GM21576 (cell line): ENCODE measurements around the gene AGBL1.

Source experiments
- ATAC-seq: cut with Tn5 transposase; IDR thresholded peaks from one replicate; pipeline ENCODE4 v1.9.1; 2021; ENCODE audit warnings: mild to moderate bottlenecking, moderate library complexity; ENCODE audit not compliant: unreplicated experiment

AGBL1 gene

DNA sequence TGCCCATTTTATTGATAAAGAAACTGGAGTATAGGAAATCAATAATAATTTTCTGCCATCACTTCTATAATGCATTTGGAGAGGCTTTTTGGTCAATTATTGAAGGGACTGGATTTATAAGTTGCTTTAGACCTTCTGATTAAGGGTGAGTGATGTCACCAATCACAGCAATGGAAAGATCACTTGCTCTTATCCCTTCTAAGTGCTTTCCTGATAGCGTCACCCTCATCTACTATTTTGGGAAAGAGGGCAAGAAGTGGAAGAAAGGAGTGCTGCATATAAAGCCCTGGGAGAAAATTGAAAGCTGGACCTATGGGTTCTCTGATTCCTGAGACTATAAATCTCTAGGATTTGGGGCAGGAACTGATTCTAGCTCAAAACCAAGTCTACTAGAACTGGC, 771.3 kb downstream of the AGBL1 start:
- ATAC-seq, result no peak

DNA sequence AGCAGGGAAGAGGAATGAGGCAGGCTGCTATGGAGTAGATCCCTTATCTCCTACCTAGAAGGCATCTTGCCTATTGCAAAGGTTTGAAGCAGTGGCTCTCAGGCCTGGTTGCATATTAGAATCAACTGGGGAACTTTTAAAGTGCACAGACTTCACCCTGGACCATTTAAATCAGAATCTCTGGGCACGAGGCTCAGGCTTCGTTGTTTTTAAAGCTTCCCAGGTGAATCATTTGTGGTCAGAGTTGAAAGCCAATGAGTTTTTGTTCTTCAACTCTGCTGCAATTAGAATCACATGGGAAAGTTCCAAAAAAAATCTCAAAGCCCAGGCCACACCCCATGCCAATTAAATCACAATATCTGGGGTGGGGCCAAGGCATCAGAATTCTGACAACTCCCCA, 773.1 kb downstream of the AGBL1 start:
- no peak for ATAC-seq

DNA sequence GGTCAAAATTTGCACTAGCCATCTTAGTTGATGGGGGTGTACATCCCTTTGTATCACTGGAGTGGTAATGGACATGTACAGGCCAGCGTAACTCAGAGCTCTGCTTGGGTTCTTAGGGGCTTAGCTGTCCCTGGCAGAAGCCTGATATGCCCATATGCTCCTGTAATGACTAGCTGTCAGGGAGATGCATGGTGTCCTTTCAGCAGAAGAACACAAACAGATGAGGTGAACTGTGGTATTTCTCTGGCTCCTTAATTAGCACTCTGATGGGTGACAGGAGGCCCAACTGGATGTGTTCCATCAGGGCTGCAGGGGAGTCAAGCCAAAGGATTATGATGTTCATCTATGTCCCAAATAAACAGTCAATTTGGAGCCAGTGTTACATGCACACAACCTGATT, 774.5 kb downstream of the AGBL1 start:
- no peak for ATAC-seq

DNA sequence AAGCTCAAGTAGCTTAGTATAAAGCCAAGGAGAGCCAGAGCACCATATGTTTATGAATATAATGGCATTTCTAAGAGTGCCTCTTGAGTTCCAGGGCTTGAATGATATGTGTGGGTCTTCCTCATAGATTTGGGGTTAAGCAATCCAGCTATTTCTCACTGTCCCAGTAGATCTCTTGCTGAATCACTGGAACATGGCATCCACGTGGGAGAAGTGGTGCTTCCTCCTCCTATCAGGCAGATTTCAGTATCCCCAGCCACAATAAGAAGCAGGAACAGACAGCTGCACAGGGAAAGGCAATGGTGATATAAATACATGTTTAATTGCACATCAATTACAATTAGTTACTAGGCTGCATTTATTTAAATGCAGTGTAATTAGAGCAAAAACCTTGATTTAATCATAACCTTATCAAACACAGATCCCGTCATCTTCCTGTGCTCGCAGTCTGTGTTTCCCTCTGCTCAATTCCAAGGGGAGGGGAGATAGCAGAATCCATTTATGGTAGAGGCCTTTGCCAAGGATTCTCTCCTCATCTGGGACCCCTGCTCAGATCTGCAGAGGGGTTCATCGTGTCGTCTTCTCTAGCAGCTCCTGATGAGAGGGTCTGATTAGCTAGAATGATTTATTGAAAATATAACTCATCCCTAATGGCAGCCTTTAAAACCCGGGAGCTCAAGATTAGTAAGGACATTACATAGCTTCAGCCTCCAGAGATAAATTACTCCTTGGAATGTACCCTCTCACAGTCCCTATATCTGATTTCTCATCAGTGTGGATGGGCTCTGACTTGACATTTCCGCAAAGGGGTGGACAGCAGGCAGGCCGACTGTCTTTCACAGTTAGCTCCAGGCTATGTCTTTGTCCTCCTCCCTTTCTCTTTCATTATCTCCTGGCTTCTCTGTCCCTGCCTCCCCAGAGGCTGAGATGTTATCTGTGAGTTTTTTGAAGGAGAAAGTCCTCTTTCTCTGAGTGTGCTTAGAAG, 775.9 kb downstream of the AGBL1 start:
- no peak for ATAC-seq

DNA sequence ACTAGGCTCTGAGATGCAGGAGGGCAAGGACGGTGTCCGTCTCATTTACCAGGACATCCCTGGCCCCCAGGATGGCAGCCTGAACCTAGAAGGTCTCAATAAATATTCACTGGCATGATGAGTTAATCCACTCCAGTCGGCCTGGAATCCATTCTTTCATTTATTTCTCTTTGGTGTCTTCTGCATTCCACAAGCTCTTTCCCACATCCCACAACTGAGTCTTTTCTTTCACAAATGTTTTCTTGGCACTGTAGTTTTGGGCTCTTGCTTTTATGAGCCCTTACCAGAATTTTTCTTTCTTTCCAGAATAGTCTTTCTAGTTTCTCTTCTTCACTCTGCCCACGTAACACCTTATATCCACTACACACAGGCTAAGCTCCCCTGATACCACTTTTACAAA, 778.0 kb downstream of the AGBL1 start:
- ATAC-seq, result no peak

DNA sequence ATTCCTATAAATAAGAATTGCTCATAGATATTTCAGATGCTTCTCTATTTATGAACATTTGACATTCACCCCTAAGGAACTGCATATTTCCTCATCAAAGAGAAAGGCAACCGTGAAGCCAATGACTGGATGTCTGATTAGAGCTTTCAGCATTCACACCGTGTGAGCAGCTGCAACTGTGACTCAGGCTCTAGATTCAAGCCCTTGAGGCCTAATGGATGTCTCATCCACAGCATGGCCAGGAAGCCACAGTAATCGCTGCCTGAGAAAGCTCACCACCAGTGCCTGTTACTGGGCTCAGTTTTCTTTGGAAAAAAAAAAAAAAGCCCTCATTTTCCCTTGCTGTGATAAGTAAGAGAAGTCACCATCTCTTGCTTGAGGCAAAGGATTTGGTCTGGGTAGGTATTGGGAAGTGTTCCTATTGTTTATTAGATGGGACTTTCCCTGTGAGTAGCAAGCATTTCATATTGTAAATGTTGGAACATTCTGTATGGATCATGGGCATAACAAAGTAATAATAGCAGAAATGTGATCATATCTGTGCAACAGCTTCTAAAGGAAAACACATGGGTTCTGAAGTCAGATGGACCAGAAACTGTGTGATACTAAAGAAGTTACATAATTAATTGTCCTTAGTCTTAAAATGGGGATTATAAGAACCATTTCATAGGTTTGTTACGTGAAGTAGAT, 783.7 kb downstream of the AGBL1 start:
- no peak for ATAC-seq

DNA sequence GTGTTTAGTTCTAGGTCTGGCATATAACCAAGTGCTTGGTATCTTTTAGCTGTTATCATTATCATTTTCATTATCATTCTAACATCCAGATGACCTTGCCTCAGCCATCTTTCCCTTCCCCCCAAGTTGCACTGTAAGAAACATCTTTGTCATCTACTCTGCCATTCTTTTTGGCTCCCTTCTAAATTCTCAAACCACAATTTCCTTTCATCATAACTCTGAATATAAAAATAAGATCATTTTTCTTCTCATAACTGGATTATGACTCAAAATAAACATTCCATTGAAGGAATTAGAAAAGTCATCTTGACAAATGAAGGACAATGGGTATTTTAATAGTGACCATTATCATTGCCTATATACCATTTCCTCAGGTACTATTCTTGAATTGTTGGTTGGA, 786.2 kb downstream of the AGBL1 start:
- no peak for ATAC-seq

DNA sequence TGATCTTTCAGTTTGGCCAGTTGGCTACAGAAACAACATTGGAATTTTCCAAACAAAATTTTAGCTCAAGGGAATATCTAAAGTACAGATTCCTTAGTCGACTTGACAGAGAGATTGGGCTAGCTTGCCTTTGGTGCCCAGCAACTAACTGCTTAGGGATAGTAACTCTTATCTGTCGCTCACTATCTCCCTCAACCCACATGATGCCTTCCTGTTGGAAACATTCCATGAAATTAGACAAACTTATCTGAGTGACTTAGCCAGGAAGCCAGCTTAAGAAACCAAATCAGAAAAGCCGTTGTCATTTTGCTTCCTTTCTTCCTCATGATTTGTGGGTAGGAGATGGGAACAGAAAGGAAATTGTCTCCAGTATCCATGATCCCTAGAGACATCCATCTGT, 791.2 kb downstream of the AGBL1 start:
- ATAC-seq, result no peak

DNA sequence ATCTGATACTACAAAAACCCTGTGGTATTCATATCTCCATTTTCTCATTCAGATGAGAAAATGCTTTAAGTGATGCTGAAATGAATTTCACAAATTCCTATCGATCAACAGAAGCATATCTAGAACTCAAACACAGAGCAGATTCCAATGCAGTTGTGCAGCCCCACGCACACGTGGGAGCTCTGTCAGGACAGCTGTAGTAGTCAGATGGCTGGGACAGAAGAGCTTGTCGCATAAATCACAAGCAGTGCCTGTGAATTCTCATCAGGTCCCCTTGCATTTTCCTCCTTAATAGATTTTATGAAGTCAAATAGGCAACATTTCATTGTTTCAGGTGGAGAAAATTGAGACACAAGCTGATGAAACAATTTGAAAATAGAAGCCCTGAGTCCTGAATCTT, 792.3 kb downstream of the AGBL1 start:
- no peak for ATAC-seq

- ATAC-seq, result no peak
These were observed 793.1 kb downstream of the AGBL1 start for GRCh38 chr15:86872782-86873181.

- ATAC-seq, result no peak
These were observed 795.4 kb downstream of the AGBL1 start for GRCh38 chr15:86875067-86875466.

DNA sequence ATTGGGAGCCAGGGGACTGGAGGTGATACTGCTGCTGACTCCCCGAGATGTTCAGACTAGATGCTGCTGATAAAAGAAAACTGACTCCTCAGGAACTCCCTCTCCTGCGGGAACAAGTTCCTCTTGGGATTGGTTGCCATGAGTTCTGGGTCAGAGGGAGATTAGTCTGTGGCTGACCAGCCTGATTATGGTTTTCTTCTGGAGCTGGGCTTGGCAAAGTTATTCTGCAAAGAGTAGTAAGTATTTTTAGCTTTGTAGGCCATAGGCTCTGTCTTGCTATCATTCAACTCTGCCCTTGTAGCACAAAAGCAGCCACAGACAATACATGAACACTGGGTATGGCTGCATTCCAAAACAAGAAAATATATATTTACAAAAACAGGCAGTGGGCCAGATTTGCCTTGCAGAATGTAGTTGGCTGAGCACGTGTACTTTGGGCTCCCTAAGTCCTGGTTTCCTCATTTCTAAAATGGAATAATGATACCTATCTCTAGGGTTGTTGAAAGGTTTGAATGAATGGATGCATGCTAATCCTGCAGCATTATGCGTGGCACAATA, 796.8 kb downstream of the AGBL1 start:
- no peak for ATAC-seq

DNA sequence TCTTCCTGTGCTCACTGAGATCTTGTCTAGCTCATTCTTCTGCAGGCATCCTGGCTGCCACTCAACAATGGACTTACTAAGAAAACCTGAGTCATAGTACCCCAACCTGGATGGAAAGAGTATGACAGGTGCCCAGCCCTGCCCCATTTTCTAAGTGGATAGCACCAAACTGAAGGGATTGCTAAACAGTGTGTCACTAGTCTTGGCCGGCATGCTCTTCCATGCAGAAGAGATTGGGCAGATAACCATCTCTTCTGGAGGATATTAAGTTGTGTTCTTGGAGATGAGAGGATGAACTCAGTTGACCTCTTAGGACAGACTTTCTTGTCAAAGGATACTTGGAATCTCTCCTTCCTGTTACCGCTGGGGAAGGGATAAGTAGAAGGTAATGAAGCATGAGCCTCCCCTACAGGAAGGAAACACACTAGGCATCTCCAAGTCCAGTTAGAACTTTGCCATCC, 797.5 kb downstream of the AGBL1 start:
- ATAC-seq, result no peak

DNA sequence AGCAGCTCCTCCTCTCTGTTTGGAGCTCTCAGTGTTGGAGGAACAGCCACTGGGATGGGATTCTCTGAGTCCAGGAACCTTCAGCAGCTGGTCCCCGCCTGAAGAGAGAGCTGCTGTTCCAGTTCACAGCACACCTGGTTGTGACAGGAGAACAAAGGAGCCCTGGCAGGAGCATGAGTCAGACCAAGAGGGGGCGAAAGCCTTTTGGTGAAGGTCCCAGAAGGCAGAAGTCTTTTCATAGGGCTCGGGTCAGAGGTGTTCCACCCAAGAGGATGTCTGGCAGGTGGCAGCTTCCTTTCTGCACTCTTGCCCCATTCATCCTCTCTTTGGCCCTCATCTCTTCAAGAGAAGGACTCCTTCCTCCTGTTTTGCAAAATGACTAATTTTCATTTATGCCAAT, 799.2 kb downstream of the AGBL1 start:
- peak; percentile 44 for ATAC-seq

DNA sequence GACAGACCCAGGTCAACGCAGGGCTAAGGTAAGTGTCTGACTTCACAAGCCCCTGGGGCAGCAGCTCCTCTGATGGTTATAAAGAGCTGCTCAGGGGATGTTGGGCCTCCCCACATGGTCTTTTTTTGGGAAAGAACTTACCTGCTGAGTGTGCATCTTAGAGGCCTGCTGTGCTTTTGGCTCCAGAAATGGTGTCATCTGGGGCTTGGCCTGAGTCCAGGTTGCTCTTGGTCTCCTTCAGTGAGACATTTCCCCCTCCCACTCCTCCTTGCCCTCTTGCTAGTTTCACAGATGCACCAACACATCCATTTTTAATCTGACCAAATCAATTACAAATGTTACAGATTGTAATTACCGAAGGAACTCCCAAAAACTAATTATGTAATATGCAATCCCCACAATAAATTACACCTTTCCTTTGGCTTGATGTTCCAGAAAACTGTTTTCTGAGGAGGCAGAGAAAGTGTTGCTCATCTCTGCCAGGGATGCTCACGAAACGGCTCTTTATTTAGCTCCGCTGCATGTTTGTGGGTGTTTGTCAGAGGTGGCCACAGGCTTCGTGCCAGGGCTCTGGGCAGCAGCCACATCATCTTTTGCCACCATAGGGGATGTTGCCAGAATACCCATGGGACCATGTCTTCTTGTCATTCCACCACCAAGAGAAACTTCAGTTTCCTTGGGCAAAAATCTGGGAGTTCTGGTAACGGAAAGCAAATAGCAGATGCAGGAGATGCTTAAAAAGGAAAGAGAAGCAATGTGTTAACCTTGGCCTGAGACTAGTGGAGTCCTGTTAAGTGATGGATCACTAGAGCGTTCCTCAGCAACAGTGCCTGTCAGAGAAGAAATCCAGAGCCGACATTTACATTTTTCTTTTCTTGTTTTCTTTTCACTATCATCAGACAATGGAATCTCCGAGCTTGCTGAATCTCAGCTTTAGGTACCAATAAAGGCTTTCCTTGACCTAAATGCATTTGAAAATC, 799.9 kb downstream of the AGBL1 start:
- no peak for ATAC-seq

- ATAC-seq, result no peak
These were observed 805.9 kb downstream of the AGBL1 start for GRCh38 chr15:86885616-86886015.

GRCh38 chr15:86892774-86893449, 813.2 kb downstream of the AGBL1 start:
- no peak for ATAC-seq

DNA sequence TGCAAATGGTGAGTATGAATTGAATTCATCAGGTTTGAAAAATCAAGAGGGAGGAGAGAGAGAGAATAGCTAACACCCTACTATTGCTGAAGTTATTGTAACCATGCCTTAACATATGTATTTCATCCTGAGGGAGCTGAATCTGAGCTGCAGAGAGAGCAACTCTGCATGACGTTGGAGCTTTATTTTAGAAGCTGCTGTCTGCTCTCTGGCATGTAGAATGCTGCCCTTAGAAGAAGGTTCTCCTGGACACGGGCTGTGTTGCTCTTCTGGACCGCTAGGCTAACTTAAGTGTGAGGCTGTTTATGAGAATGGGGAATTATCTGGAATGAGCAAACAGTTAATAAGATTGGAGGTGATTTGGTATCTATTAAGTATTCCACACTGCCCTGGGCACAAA, 814.6 kb downstream of the AGBL1 start:
- no peak for ATAC-seq

GRCh38 chr15:86903642-86904421, 824.2 kb downstream of the AGBL1 start:
- ATAC-seq, result no peak
